Measurements from ENCODE around the gene CNTNAP2.

Gene CNTNAP2

DNA sequence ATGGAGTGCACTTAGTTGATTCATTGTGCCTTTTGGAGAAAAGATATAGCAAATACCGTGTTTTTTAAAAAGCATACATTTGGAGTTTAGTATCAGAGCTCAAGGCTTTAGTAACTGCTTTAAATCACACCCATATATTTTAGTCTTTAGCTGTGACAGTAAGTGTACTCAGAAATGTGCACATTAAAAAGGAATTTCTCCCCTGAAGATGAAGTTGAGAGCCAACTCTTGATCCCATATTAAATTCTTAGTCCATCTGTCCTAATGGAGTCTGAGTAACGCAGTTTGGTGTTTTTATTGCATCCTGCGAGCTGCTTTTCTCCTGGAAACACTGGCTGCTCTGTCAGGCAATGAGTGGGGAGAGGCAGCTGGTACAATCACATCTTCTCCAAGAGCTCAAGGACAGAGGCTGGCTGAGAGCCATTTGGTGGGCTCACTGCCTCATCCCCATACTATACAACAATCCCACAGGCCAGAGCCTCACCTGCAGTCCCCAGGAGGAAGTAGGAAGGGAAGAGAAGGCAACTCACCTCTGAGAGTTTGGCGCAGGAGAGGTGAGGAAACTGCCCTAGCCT, 2000.3 kb downstream of the CNTNAP2 start:
- no peak overlapping the region for H3K27ac ChIP-seq (ENCODE audit: low read length)
- H3K4me2 ChIP-seq (ENCODE audit: insufficient read depth, low read length): no peak overlapping the region
- DNase-seq: no peak
- H3K36me3 ChIP-seq (ENCODE audit: insufficient read depth, low read length): no peaks in the 10 kb centered on the region
- H3K9me3 ChIP-seq (ENCODE audit: insufficient read depth, low read length, severe bottlenecking): no peaks in the 10 kb centered on the region
- H3K27me3 ChIP-seq (ENCODE audit: insufficient read depth, low read length, poor library complexity): peaks cover 4% of the 10 kb centered on the region
- H3K4me3 ChIP-seq (ENCODE audit: low read depth in 1 of 2, low read length in 2 of 2): no peak overlapping the region
- TF ChIP-seq EZH2 (IDR thresholded peaks at IDR 0.05; ENCODE audit: borderline replicate concordance, low read depth, low read length, severe bottlenecking): no peak
- TF ChIP-seq, protein P1, sequence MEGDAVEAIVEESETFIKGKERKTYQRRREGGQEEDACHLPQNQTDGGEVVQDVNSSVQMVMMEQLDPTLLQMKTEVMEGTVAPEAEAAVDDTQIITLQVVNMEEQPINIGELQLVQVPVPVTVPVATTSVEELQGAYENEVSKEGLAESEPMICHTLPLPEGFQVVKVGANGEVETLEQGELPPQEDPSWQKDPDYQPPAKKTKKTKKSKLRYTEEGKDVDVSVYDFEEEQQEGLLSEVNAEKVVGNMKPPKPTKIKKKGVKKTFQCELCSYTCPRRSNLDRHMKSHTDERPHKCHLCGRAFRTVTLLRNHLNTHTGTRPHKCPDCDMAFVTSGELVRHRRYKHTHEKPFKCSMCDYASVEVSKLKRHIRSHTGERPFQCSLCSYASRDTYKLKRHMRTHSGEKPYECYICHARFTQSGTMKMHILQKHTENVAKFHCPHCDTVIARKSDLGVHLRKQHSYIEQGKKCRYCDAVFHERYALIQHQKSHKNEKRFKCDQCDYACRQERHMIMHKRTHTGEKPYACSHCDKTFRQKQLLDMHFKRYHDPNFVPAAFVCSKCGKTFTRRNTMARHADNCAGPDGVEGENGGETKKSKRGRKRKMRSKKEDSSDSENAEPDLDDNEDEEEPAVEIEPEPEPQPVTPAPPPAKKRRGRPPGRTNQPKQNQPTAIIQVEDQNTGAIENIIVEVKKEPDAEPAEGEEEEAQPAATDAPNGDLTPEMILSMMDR (IDR thresholded peaks at IDR 0.05; ENCODE audit: borderline replicate concordance, extremely low read depth, low read length, poor library complexity, severe bottlenecking): no peak
- H3K79me2 ChIP-seq (ENCODE audit: insufficient read depth, low read length): no peaks in the 10 kb centered on the region
- no peaks in the 10 kb centered on the region for H4K20me1 ChIP-seq (ENCODE audit: insufficient read depth, low read length)
- H3K9ac ChIP-seq (ENCODE audit: low read depth, low read length): no peak overlapping the region
- no peak overlapping the region for H2AFZ ChIP-seq (ENCODE audit: low read depth, low read length)
- no peak for ATAC-seq (ENCODE audit: insufficient read depth, low read depth)
- H3K4me1 ChIP-seq (ENCODE audit: insufficient read depth, low read length): no peaks in the 10 kb centered on the region

DNA sequence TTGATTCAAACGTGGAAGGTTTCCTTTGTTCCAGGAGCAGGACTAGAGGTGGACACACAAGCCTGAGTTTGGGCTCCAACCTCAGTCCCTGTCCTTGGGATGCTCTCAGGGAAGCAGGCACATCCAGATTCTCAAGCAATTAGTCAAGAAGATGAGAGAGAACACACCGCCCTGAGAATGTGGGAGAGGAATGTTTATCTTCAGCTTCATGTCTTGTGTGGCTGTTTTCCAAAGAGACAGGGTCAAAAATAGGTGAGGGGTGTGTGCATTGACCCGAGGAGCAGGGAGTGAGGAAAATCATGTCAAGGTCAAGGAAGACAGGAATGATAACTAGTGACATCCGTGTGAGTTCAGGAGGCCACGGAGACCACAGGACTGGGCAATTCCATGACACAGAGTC, 2001.8 kb downstream of the CNTNAP2 start:
- ATAC-seq (ENCODE audit: insufficient read depth, low read depth) (no peak), DNase-seq (no peak)
- H3K4me1 ChIP-seq (ENCODE audit: insufficient read depth, low read length): no peaks in the 10 kb centered on the region
- H3K9ac ChIP-seq (ENCODE audit: low read depth, low read length): no peak overlapping the region
- H3K27me3 ChIP-seq (ENCODE audit: insufficient read depth, low read length, poor library complexity): peaks cover 4% of the 10 kb centered on the region
- H3K9me3 ChIP-seq (ENCODE audit: insufficient read depth, low read length, severe bottlenecking): no peaks in the 10 kb centered on the region
- H4K20me1 ChIP-seq (ENCODE audit: insufficient read depth, low read length): no peaks in the 10 kb centered on the region
- TF ChIP-seq, protein P1 (IDR thresholded peaks at IDR 0.05; ENCODE audit: borderline replicate concordance, extremely low read depth, low read length, poor library complexity, severe bottlenecking): no peak
- no peak for TF ChIP-seq EZH2 (IDR thresholded peaks at IDR 0.05; ENCODE audit: borderline replicate concordance, low read depth, low read length, severe bottlenecking)
- no peak overlapping the region for H3K27ac ChIP-seq (ENCODE audit: low read length)
- H2AFZ ChIP-seq (ENCODE audit: low read depth, low read length): no peak overlapping the region
- H3K36me3 ChIP-seq (ENCODE audit: insufficient read depth, low read length): no peaks in the 10 kb centered on the region
- no peaks in the 10 kb centered on the region for H3K79me2 ChIP-seq (ENCODE audit: insufficient read depth, low read length)
- no peak overlapping the region for H3K4me2 ChIP-seq (ENCODE audit: insufficient read depth, low read length)
- H3K4me3 ChIP-seq (ENCODE audit: low read depth in 1 of 2, low read length in 2 of 2): no peak overlapping the region

DNA sequence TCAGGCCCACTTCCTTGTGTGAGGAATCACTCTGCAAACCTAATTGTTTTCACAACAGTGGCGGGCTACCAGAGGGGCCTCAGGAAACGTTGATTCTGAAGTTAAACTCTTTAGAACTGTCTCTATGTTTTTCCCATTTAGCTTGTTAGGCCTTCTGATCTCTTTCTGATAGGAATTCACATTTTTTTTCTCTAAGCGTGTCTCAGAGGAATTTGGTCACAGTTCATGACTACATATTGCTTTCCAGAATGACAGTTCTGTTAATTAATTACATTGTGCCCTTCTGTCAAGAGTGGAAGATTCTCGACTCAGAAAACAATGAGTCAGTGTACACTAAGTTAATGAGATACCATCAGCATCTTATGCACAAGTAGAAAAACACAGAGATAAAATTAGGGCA, 2004.8 kb downstream of the CNTNAP2 start:
- Histone ChIP-seq H3K9me3 (ENCODE audit: insufficient read depth, low read length, severe bottlenecking) (no peaks in the 10 kb centered on the region), H3K9ac (ENCODE audit: low read depth, low read length) (no peak overlapping the region), H4K20me1 (ENCODE audit: insufficient read depth, low read length) (no peaks in the 10 kb centered on the region), H3K79me2 (ENCODE audit: insufficient read depth, low read length) (no peaks in the 10 kb centered on the region), H3K4me1 (ENCODE audit: insufficient read depth, low read length) (no peaks in the 10 kb centered on the region), H3K36me3 (ENCODE audit: insufficient read depth, low read length) (no peaks in the 10 kb centered on the region), H3K27me3 (ENCODE audit: insufficient read depth, low read length, poor library complexity) (no peaks in the 10 kb centered on the region), H3K4me2 (ENCODE audit: insufficient read depth, low read length) (no peak overlapping the region), H3K4me3 (ENCODE audit: low read depth in 1 of 2, low read length in 2 of 2) (no peak overlapping the region), H2AFZ (ENCODE audit: low read depth, low read length) (no peak overlapping the region), H3K27ac (ENCODE audit: low read length) (no peak overlapping the region)
- TF ChIP-seq EZH2 (IDR thresholded peaks at IDR 0.05; ENCODE audit: borderline replicate concordance, low read depth, low read length, severe bottlenecking): no peak
- TF ChIP-seq, protein P1 (IDR thresholded peaks at IDR 0.05; ENCODE audit: borderline replicate concordance, extremely low read depth, low read length, poor library complexity, severe bottlenecking): no peak
- DNase-seq (no peak), ATAC-seq (ENCODE audit: insufficient read depth, low read depth) (no peak)

DNA sequence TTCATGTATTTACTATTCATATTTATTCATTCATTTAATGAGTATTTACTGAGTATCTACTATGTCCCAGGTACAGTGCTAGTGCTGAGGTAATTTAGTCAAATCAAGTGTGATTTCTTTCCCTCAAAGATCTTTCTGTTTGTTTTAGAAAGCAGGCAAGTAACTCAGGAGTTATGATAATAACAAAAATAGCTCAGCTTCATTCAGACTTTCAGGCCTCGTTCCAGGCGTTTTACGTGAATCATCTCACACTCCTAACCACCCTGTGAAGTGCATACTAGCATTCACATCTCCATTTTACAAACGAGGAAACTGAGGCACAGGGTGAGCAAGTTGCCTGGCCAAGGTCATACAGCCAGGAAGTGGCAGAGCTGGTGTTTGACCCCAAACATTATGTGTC, 2005.2 kb downstream of the CNTNAP2 start:
- TF ChIP-seq, protein P1 (IDR thresholded peaks at IDR 0.05; ENCODE audit: borderline replicate concordance, extremely low read depth, low read length, poor library complexity, severe bottlenecking): no peak
- TF ChIP-seq EZH2 (IDR thresholded peaks at IDR 0.05; ENCODE audit: borderline replicate concordance, low read depth, low read length, severe bottlenecking): no peak
- no peak for ATAC-seq (ENCODE audit: insufficient read depth, low read depth)

More for the DNA sequence above, 2005.2 kb downstream of the CNTNAP2 start:
- no peak overlapping the region for H2AFZ ChIP-seq (ENCODE audit: low read depth, low read length)
- H3K9ac ChIP-seq (ENCODE audit: low read depth, low read length): no peak overlapping the region
- no peak for DNase-seq
- no peaks in the 10 kb centered on the region for H3K36me3 ChIP-seq (ENCODE audit: insufficient read depth, low read length)
- no peaks in the 10 kb centered on the region for H3K9me3 ChIP-seq (ENCODE audit: insufficient read depth, low read length, severe bottlenecking)
- no peak overlapping the region for H3K4me3 ChIP-seq (ENCODE audit: low read depth in 1 of 2, low read length in 2 of 2)
- no peaks in the 10 kb centered on the region for H4K20me1 ChIP-seq (ENCODE audit: insufficient read depth, low read length)
- H3K4me1 ChIP-seq (ENCODE audit: insufficient read depth, low read length): no peaks in the 10 kb centered on the region
- H3K27me3 ChIP-seq (ENCODE audit: insufficient read depth, low read length, poor library complexity): no peaks in the 10 kb centered on the region
- no peaks in the 10 kb centered on the region for H3K79me2 ChIP-seq (ENCODE audit: insufficient read depth, low read length)
- H3K4me2 ChIP-seq (ENCODE audit: insufficient read depth, low read length): no peak overlapping the region
- H3K27ac ChIP-seq (ENCODE audit: low read length): no peak overlapping the region
